GM12878 (cell line): Measurements from ENCODE around the gene MID1. TPM values are rescaled to one million over a fixed set of nuclear protein-coding genes. Genes with fewer than 3 reads are reported as not detected.

Source experiments
- ATAC-seq: fragments of 200-7000 bp; cut with Tn5 transposase; 3 replicates; pipeline ENCODE4 v1.9.1; 2020; ENCODE audit warnings: mild to moderate bottlenecking, moderate library complexity
- BruUV-seq: library from RNA; stranded (reverse); fragments of 400-500 nt; replicated peaks from 2 replicates; lab custom pipeline; 2021; lab: Mats Ljungman, UMichigan
- CTCF ChIA-PET: fragments of 300-600 bp; sonication (Branson Sonifier 250); formaldehyde crosslinking; extraction: SDS; loops from one replicate; lab custom pipeline; 2021; ENCODE audit warnings: inconsistent platforms; lab: Yijun Ruan, JAX
- POLR2A ChIA-PET: fragments of 350-600 bp; formaldehyde crosslinking; extraction: SDS; loops from one replicate; lab custom pipeline; 2021; ENCODE audit warnings: inconsistent platforms; lab: Charles Lee
- RAD21 ChIA-PET: fragments of 300-600 bp; sonication (Branson Sonifier 250); formaldehyde crosslinking; loops from one replicate; lab custom pipeline; 2023; ENCODE audit warnings: antibody characterized with exemption; ENCODE audit not compliant: unreplicated experiment; lab: Charles Lee
- SMC1A ChIA-PET: fragments of 300-600 bp; sonication (Branson Sonifier 250); formaldehyde crosslinking; loops from one replicate; lab custom pipeline; 2023; ENCODE audit not compliant: unreplicated experiment, uncharacterized antibody; lab: Charles Lee
- DNase-seq: peaks from one replicate; pipeline ENCODE4 v3.0.0-alpha.2; 2011; ENCODE audit warnings: low read depth, low spot score
- FAIRE-seq: peaks from 3 replicates; lab custom pipeline; 2011; peaks lifted over from hg19 to GRCh38; lab: Jason Lieb, UNC
- H2AFZ ChIP-seq: 2 replicates; pipeline ENCODE4 v1.6.0; 2011; ENCODE audit warnings: low read depth, low read length, control low read depth; ENCODE audit not compliant: control insufficient read depth
- H3K27ac ChIP-seq: 2 replicates; pipeline ENCODE4 v1.5.1; 2011; ENCODE audit warnings: control low read depth; ENCODE audit not compliant: control insufficient read depth, insufficient read depth
- H3K27me3 ChIP-seq, 2 experiments: replicated peaks in 1 of 2; 2 replicates each; pipeline versions ENCODE4 v1.6.0 to v1.6.1; 2011; ENCODE audit warnings: low read length in 1 of 2; ENCODE audit not compliant: control insufficient read depth in 2 of 2, insufficient read depth in 2 of 2
- H3K36me3 ChIP-seq, 2 experiments: 2 replicates each; pipeline ENCODE4 v1.5.1; 2011; ENCODE audit warnings: low read length in 1 of 2; ENCODE audit not compliant: control insufficient read depth in 2 of 2, insufficient read depth in 2 of 2
- H3K4me1 ChIP-seq: 2 replicates; pipeline ENCODE4 v1.6.1; 2011; ENCODE audit warnings: mild to moderate bottlenecking, low read length, moderate library complexity, mixed read lengths; ENCODE audit not compliant: control insufficient read depth, insufficient read depth
- H3K4me2 ChIP-seq: 2 replicates; pipeline ENCODE4 v1.6.0; 2011; ENCODE audit warnings: control low read depth; ENCODE audit not compliant: control insufficient read depth, insufficient read depth
- H3K4me3 ChIP-seq: fragments of 200-600 bp; sonication (generic); 2 replicates; pipeline ENCODE4 v1.5.1; 2016
- H3K79me2 ChIP-seq: 2 replicates; pipeline ENCODE4 v1.6.0; 2011; ENCODE audit warnings: low read length; ENCODE audit not compliant: control insufficient read depth, insufficient read depth
- H3K9ac ChIP-seq: 2 replicates; pipeline ENCODE4 v1.8.0; 2011; ENCODE audit warnings: low read length, control low read depth, mixed read lengths; ENCODE audit not compliant: control insufficient read depth, insufficient read depth
- H3K9me3 ChIP-seq: replicated peaks from 3 replicates; pipeline ENCODE4 v1.5.1; 2011; ENCODE audit warnings: mild to moderate bottlenecking, low read length; ENCODE audit not compliant: control insufficient read depth, insufficient read depth
- H4K20me1 ChIP-seq: 2 replicates; pipeline ENCODE4 v1.6.0; 2011; ENCODE audit not compliant: control insufficient read depth, insufficient read depth
- BHLHE40 ChIP-seq, 2 experiments: fragments of 450-650 bp in 1 of 2; IDR thresholded peaks; 2 replicates each; pipeline ENCODE4 v1.6.1; 2011 to 2017; ENCODE audit warnings: low read depth in 2 of 2, borderline replicate concordance in 1 of 2, improper control_type of control experiment in 1 of 2, low read length in 1 of 2, mild to moderate bottlenecking in 1 of 2
- CHD2 ChIP-seq: IDR thresholded peaks from 2 replicates; pipeline ENCODE4 v1.6.1; 2011; ENCODE audit warnings: low read depth, low read length, improper control_type of control experiment, borderline replicate concordance
- HDGF ChIP-seq: fragments of 450-650 bp; IDR thresholded peaks from 2 replicates; pipeline ENCODE4 v1.6.1; 2016; ENCODE audit warnings: antibody characterized with exemption
- NFXL1 ChIP-seq: fragments of 450-650 bp; IDR thresholded peaks from 2 replicates; pipeline ENCODE4 v1.6.1; 2017; ENCODE audit warnings: antibody characterized with exemption, mild to moderate bottlenecking, borderline replicate concordance
- NR2C2 ChIP-seq: IDR thresholded peaks from 2 replicates; pipeline ENCODE4 v1.6.1; 2011; ENCODE audit warnings: borderline replicate concordance, low read depth; ENCODE audit not compliant: control insufficient read depth, insufficient read length
- POLR2AphosphoS5 ChIP-seq: IDR thresholded peaks from 2 replicates; pipeline ENCODE4 v1.6.1; 2011; ENCODE audit warnings: mild to moderate bottlenecking, low read length, inconsistent platforms
- ZNF207 ChIP-seq: fragments of 450-650 bp; IDR thresholded peaks from 2 replicates; pipeline ENCODE4 v1.6.1; 2014; ENCODE audit warnings: antibody characterized with exemption, mild to moderate bottlenecking, borderline replicate concordance
- WGBS: methylation state at CpG from one replicate; pipeline ENCODE4 v1.1.6; 2016; ENCODE audit warnings: low lambda C conversion rate; ENCODE audit not compliant: insufficient replicate concordance, insufficient coverage; ENCODE audit errors: missing lambda C conversion rate; 5-methylcytosine and 5-hydroxymethylcytosine counted together
- in situ Hi-C: fragments of 300-500 bp; cut with MboI; formaldehyde crosslinking; loops from 9 replicates; pipeline ENCODE4 v1.14.3; 2018; ENCODE audit warnings: mixed read lengths
- intact Hi-C: fragments of 100-400 bp; cut with micrococcal nuclease; formaldehyde crosslinking; loops from one replicate; pipeline ENCODE4 v1.14.2; 2022; ENCODE audit not compliant: unreplicated experiment
- polyA plus RNA-seq, 11 experiments: library from polyadenylated mRNA; depleted of rRNA in 4 of 11; unstranded in 6 of 11; stranded (reverse) in 5 of 11; fragments of >200 nt; fragmentation: Nextera tagmentation in 4 of 11; fragmentation: Illumina TruSeq in 1 of 11; extraction: Ambion mirVana in 4 of 11; extraction: Trizol in 1 of 11; gene quantifications; 1 replicate in 1 of 11; 2 replicates in 10 of 11; pipeline versions ENCODE4 v1.2.1 to v1.2.3, GENCODE V29; 2011 to 2016; ENCODE audit warnings: inconsistent platforms in 2 of 11, missing spikeins in 2 of 11, low read depth in 1 of 11
- total RNA-seq, 4 experiments: library from RNA; depleted of rRNA in 3 of 4; stranded (reverse); fragments of >200 nt in 3 of 4; fragmentation: Illumina TruSeq in 1 of 4; extraction: Trizol in 1 of 4; gene quantifications; 2 replicates each; pipeline versions ENCODE4 v1.2.1 to v1.2.3, GENCODE V29; 2013 to 2021
- TF ChIP-seq, protein P1 (sequence below): fragments of 450-650 bp; IDR thresholded peaks from 2 replicates; pipeline ENCODE4 v1.6.1; 2017; ENCODE audit warnings: mild to moderate bottlenecking, low read depth, inconsistent platforms; ENCODE audit not compliant: poor library complexity, severe bottlenecking
- TF ChIP-seq, protein P2 (sequence below): fragments of 450-650 bp; IDR thresholded peaks from 2 replicates; pipeline ENCODE4 v1.6.1; 2018; ENCODE audit warnings: mild to moderate bottlenecking, low read depth, moderate library complexity; ENCODE audit not compliant: partially characterized antibody

Gene MID1
- total and polyA plus RNA-seq, 10 of the 15 experiments (the other 5 are each of a cell fraction or from before 2014, with no cell fraction given) = 0.04 to 0.51 (median 0.14) TPM; not detected in 1

DNA sequence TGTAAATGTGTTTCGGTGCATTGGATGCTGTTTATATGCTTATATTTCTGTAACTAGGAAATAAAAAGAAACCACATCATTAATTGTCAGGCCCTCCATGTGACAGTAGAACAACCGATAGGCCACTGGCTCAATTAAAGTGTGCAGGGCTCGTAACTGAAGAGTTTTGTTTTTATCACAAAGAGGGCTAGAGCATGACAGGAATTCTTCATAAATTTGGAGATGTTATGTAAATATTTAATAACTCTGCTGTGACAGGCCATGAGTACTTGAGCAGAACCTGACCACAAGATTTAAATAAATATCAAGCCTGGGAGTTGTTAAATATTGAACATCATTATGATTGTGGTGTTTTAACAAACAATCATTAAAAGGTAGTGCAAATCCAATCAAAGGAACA is 55.9 kb downstream of the MID1 start (continued):
- TF ChIP-seq, protein P1, sequence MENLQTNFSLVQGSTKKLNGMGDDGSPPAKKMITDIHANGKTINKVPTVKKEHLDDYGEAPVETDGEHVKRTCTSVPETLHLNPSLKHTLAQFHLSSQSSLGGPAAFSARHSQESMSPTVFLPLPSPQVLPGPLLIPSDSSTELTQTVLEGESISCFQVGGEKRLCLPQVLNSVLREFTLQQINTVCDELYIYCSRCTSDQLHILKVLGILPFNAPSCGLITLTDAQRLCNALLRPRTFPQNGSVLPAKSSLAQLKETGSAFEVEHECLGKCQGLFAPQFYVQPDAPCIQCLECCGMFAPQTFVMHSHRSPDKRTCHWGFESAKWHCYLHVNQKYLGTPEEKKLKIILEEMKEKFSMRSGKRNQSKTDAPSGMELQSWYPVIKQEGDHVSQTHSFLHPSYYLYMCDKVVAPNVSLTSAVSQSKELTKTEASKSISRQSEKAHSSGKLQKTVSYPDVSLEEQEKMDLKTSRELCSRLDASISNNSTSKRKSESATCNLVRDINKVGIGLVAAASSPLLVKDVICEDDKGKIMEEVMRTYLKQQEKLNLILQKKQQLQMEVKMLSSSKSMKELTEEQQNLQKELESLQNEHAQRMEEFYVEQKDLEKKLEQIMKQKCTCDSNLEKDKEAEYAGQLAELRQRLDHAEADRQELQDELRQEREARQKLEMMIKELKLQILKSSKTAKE = no peak
- TF ChIP-seq POLR2AphosphoS5 (no peak), BHLHE40 (IDR thresholded peaks at IDR 0.05; ENCODE audit: borderline replicate concordance in 1 of 2, low read depth in 2 of 2, low read length in 1 of 2) (no peak), NR2C2 (no peak), ZNF207 (no peak), NFXL1 (no peak), HDGF (no peak)
- TF ChIP-seq, protein P2, sequence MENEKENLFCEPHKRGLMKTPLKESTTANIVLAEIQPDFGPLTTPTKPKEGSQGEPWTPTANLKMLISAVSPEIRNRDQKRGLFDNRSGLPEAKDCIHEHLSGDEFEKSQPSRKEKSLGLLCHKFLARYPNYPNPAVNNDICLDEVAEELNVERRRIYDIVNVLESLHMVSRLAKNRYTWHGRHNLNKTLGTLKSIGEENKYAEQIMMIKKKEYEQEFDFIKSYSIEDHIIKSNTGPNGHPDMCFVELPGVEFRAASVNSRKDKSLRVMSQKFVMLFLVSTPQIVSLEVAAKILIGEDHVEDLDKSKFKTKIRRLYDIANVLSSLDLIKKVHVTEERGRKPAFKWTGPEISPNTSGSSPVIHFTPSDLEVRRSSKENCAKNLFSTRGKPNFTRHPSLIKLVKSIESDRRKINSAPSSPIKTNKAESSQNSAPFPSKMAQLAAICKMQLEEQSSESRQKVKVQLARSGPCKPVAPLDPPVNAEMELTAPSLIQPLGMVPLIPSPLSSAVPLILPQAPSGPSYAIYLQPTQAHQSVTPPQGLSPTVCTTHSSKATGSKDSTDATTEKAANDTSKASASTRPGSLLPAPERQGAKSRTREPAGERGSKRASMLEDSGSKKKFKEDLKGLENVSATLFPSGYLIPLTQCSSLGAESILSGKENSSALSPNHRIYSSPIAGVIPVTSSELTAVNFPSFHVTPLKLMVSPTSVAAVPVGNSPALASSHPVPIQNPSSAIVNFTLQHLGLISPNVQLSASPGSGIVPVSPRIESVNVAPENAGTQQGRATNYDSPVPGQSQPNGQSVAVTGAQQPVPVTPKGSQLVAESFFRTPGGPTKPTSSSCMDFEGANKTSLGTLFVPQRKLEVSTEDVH = no peak

DNA sequence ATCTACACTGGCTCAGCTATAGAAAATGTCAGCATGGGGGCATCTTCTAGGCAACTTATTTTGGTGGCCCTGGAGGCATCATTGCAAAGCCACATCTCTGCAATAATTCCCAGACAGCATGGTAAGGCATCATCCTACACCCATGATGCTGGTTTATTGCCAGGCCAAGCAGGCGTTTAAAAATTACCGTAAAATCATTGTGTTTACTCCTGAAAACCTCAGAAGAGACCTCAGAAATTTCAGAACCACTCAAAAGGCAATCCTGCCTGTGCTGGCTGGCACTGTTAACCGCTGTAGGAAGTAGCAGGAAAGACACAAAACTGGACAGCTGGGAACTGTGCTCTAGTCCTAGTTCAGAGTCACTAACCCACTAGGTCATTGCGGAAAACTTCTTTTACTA is 63.2 kb downstream of the MID1 start:
- Histone ChIP-seq H3K27ac (no peak overlapping the region), H3K36me3 (no peaks in the 10 kb centered on the region), H4K20me1 (no peaks in the 10 kb centered on the region), H3K79me2 (no peaks in the 10 kb centered on the region), H3K9ac (no peak overlapping the region), H3K9me3 (no peaks in the 10 kb centered on the region), H2AFZ (no peak overlapping the region), H3K4me3 (no peak overlapping the region), H3K4me1 (no peaks in the 10 kb centered on the region), H3K4me2 (no peak overlapping the region), H3K27me3 (no peaks in the 10 kb centered on the region)
- ChIA-PET CTCF (interaction anchor here (0.7 kb wide), 1 partner anchor 342 kb away, joined by 3 read pairs; no protein-coding TSS in a partner anchor), RAD21 (no interaction called here), SMC1A (no interaction called here), POLR2A (no interaction called here)
- ATAC-seq = no peak
- intact Hi-C loops = no loop called here
- no peak for FAIRE-seq
- WGBS = 7% methylated on average over 4 of the region's 4 CpGs
- DNase-seq = no peak
- no TSS peak for BruUV-seq
- TF ChIP-seq CHD2 = no peak
- in situ Hi-C loops = no loop called here
